ENCODE data around the gene NDUFS8. TPM values are rescaled to one million over a fixed set of nuclear protein-coding genes. Genes with fewer than 3 reads are reported as not detected.

The NDUFS8 gene
- total and polyA plus RNA-seq, 2 experiments from 2014 or later: 175 to 308 TPM

- TF ChIP-seq, protein P1, sequence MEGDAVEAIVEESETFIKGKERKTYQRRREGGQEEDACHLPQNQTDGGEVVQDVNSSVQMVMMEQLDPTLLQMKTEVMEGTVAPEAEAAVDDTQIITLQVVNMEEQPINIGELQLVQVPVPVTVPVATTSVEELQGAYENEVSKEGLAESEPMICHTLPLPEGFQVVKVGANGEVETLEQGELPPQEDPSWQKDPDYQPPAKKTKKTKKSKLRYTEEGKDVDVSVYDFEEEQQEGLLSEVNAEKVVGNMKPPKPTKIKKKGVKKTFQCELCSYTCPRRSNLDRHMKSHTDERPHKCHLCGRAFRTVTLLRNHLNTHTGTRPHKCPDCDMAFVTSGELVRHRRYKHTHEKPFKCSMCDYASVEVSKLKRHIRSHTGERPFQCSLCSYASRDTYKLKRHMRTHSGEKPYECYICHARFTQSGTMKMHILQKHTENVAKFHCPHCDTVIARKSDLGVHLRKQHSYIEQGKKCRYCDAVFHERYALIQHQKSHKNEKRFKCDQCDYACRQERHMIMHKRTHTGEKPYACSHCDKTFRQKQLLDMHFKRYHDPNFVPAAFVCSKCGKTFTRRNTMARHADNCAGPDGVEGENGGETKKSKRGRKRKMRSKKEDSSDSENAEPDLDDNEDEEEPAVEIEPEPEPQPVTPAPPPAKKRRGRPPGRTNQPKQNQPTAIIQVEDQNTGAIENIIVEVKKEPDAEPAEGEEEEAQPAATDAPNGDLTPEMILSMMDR (conservative IDR thresholded peaks at IDR 0.05; ENCODE audit: low read depth in 2 of 2): no peak
- TF ChIP-seq STAT1 (IDR thresholded peaks at IDR 0.05; ENCODE audit: unreplicated experiment): no peak
- TF ChIP-seq ZNF331 (CRISPR knock-in tag; IDR thresholded peaks at IDR 0.05; ENCODE audit: low read depth): no peak
- no peak for TF ChIP-seq CREB1 (CRISPR knock-in tag; IDR thresholded peaks at IDR 0.05; ENCODE audit: low read depth)
- TF ChIP-seq ZNF114 (CRISPR knock-in tag; IDR thresholded peaks at IDR 0.05): no peak
- TF ChIP-seq ETS1 (IDR thresholded peaks at IDR 0.05): no peak
- TF ChIP-seq EZH2phosphoT487 (IDR thresholded peaks at IDR 0.05; ENCODE audit: unreplicated experiment): no peak
- no peak for TF ChIP-seq EZH2 (IDR thresholded peaks at IDR 0.05; ENCODE audit: low read depth, unreplicated experiment)
- no peak for TF ChIP-seq POLR2AphosphoS5 (IDR thresholded peaks at IDR 0.05; ENCODE audit: low read depth)
- TF ChIP-seq NANOG (IDR thresholded peaks at IDR 0.05; ENCODE audit: borderline replicate concordance): no peak
Observed at GRCh38 chr11:68038226-68038717, 7.8 kb downstream of the NDUFS8 start (continued).

- Histone ChIP-seq H3K4me2 (peak within 1 kb of the TSS; percentile 90), H3F3A (replicated peaks; ENCODE audit: low read depth) (peaks cover 10% of the 10 kb centered on the region; the same call in 1 of the 2 replicates), H4K20me1 (replicated peaks; ENCODE audit: insufficient read depth) (no peaks in the 10 kb centered on the region), H3K27ac (ENCODE audit: low read depth) (0 out of 2 replicates have a peak within 1 kb of the TSS, but pooled peaks have one; percentile 50), H3K27me3 (ENCODE audit: insufficient read depth) (no peaks in the 10 kb centered on the region), H2AFZ (peak within 1 kb of the TSS; percentile 86), H3K79me2 (replicated peaks; ENCODE audit: insufficient read depth) (no peaks in the 10 kb centered on the region), H3K4me3 (peak within 1 kb of the TSS; percentile 66), H3K9me2 (ENCODE audit: insufficient read depth) (no peaks in the 10 kb centered on the region), H3K36me3 (ENCODE audit: insufficient read depth) (peaks cover 5% of the 10 kb centered on the region; the same call in 1 of the 2 replicates), H3K4me1 (ENCODE audit: insufficient read depth) (peaks cover 18% of the 10 kb centered on the region)
- TF ChIP-seq EZH2 (IDR thresholded peaks at IDR 0.05; ENCODE audit: low read depth, unreplicated experiment) (no peak), POLR2AphosphoS5 (IDR thresholded peaks at IDR 0.05; ENCODE audit: low read depth) (peak; percentile 62)
- TF ChIP-seq, protein P1 (conservative IDR thresholded peaks at IDR 0.05; ENCODE audit: low read depth in 2 of 2): 0 out of 4 replicates have a peak, but pooled peaks of 1 of the 2 experiments have one; percentile 15
- Mint-ChIP-seq H3K4me1 (peaks cover 7% of the 10 kb centered on the region), H3K36me3 (ENCODE audit: low read depth) (peaks cover 8% of the 10 kb centered on the region), H3K9me3 (no peaks in the 10 kb centered on the region), H3K27me3 (ENCODE audit: insufficient read depth, low read depth, poor library complexity) (peaks cover 14% of the 10 kb centered on the region), H3K27ac (peak within 1 kb of the TSS; percentile 52; the same call in 1 of the 2 replicates), H3K4me3 (peak within 1 kb of the TSS; percentile 55)
- ATAC-seq (peak; percentile 67), DNase-seq (ENCODE audit: low spot score) (peak; percentile 83)
Observed at GRCh38 chr11:68038718-68039525, 8.4 kb downstream of the NDUFS8 start, which contains the start of gene TCIRG1. TCIRG1 (plus strand) TSS chr11:68039025; CDS start chr11:68041272, 2,247 bp downstream.

All from GM23338 (cell line).